WTC11 (cell line): ENCODE measurements around the gene DDX25. TPM values are rescaled to one million over a fixed set of nuclear protein-coding genes. Genes with fewer than 3 reads are reported as not detected.

Experiments
- ATAC-seq: fragments of 200-7000 bp; cut with Tn5 transposase; 2 replicates; pipeline ENCODE4 v1.10.0; 2021; ENCODE audit warnings: mild to moderate bottlenecking, moderate library complexity
- CTCF ChIA-PET: fragments of 300-600 bp; sonication (Branson Sonifier 250); formaldehyde crosslinking; loops from one replicate; lab custom pipeline; 2021; ENCODE audit warnings: antibody characterized with exemption; lab: Charles Lee
- POLR2A ChIA-PET: fragments of 350-600 bp; sonication (Branson Sonifier 250); formaldehyde crosslinking; loops from one replicate; lab custom pipeline; 2021; ENCODE audit warnings: antibody characterized with exemption; lab: Charles Lee
- DNase-seq: peaks from one replicate; pipeline ENCODE4 v3.0.0; 2021; ENCODE audit warnings: low spot score
- H3K27ac Mint-ChIP-seq: 2 replicates; pipeline ENCODE4 v1.8.0; 2021; ENCODE audit warnings: mixed read lengths
- H3K27me3 Mint-ChIP-seq: 2 replicates; pipeline ENCODE4 v1.8.0; 2021; ENCODE audit warnings: low read depth, mild to moderate bottlenecking, moderate library complexity, mixed read lengths
- H3K36me3 Mint-ChIP-seq: 2 replicates; pipeline ENCODE4 v1.8.0; 2021; ENCODE audit warnings: mixed read lengths
- H3K4me1 Mint-ChIP-seq: 2 replicates; pipeline ENCODE4 v1.8.0; 2022; ENCODE audit warnings: mixed read lengths
- H3K4me3 Mint-ChIP-seq: 2 replicates; pipeline ENCODE4 v1.8.0; 2021; ENCODE audit warnings: mild to moderate bottlenecking, moderate library complexity, mixed read lengths
- H3K9me3 Mint-ChIP-seq: 2 replicates; pipeline ENCODE4 v1.8.0; 2021; ENCODE audit warnings: mixed read lengths
- ATF1 ChIP-seq: sonication (generic); formaldehyde crosslinking; IDR thresholded peaks from 2 replicates; pipeline ENCODE4 v1.8.1; 2023; ENCODE audit warnings: mild to moderate bottlenecking, moderate library complexity, missing genetic modification reagents
- ATF2 ChIP-seq: sonication (generic); formaldehyde crosslinking; IDR thresholded peaks from 2 replicates; pipeline ENCODE4 v1.8.1; 2022; ENCODE audit warnings: low read depth, missing genetic modification reagents, borderline replicate concordance
- CREM ChIP-seq: sonication (generic); formaldehyde crosslinking; IDR thresholded peaks from 2 replicates; pipeline ENCODE4 v1.8.1; 2022; ENCODE audit warnings: mild to moderate bottlenecking, missing genetic modification reagents, moderate library complexity
- CTCF ChIP-seq: fragments of 200-600 bp; IDR thresholded peaks from 2 replicates; pipeline ENCODE4 v1.8.0; 2022; ENCODE audit warnings: antibody characterized with exemption
- ETV6 ChIP-seq: sonication (generic); formaldehyde crosslinking; IDR thresholded peaks from 2 replicates; pipeline ENCODE4 v1.8.1; 2022; ENCODE audit warnings: mild to moderate bottlenecking, missing genetic modification reagents
- GRHL2 ChIP-seq: fragments of 250-450 bp; sonication (Bioruptor Pico); IDR thresholded peaks from 2 replicates; pipeline ENCODE4 v1.8.0; 2022; ENCODE audit warnings: mild to moderate bottlenecking, moderate library complexity; ENCODE audit not compliant: insufficient replicate concordance, severe bottlenecking
- HMGXB4 ChIP-seq: sonication (generic); formaldehyde crosslinking; IDR thresholded peaks from 2 replicates; pipeline ENCODE4 v1.8.1; 2023; ENCODE audit warnings: mild to moderate bottlenecking, moderate library complexity, missing genetic modification reagents
- IRF1 ChIP-seq: sonication (generic); formaldehyde crosslinking; IDR thresholded peaks from 2 replicates; pipeline ENCODE4 v1.8.0; 2023; ENCODE audit warnings: missing genetic modification reagents
- IRF2 ChIP-seq: sonication (generic); formaldehyde crosslinking; IDR thresholded peaks from 2 replicates; pipeline ENCODE4 v1.8.0; 2022; ENCODE audit warnings: low read depth, missing genetic modification reagents, borderline replicate concordance
- MLX ChIP-seq: sonication (generic); formaldehyde crosslinking; IDR thresholded peaks from 2 replicates; pipeline ENCODE4 v1.8.1; 2023; ENCODE audit warnings: mild to moderate bottlenecking, missing genetic modification reagents, moderate library complexity
- NFATC4 ChIP-seq: fragments of 250-450 bp; sonication (Bioruptor Pico); IDR thresholded peaks from 2 replicates; pipeline ENCODE4 v1.9.0; 2021; ENCODE audit warnings: mild to moderate bottlenecking
- NFE2L1 ChIP-seq: sonication (generic); formaldehyde crosslinking; IDR thresholded peaks from 2 replicates; pipeline ENCODE4 v1.8.1; 2023; ENCODE audit warnings: missing genetic modification reagents
- PRRX2 ChIP-seq: fragments of 250-450 bp; sonication (Bioruptor Pico); IDR thresholded peaks from 2 replicates; pipeline ENCODE4 v1.8.0; 2021; ENCODE audit warnings: mild to moderate bottlenecking
- SMAD4 ChIP-seq: sonication (generic); formaldehyde crosslinking; IDR thresholded peaks from 2 replicates; pipeline ENCODE4 v1.8.0; 2022; ENCODE audit warnings: mild to moderate bottlenecking, missing genetic modification reagents
- SOX15 ChIP-seq: fragments of 250-450 bp; sonication (Bioruptor Pico); IDR thresholded peaks from 2 replicates; pipeline ENCODE4 v1.9.0; 2021; ENCODE audit warnings: mild to moderate bottlenecking
- SP1 ChIP-seq: sonication (generic); formaldehyde crosslinking; conservative IDR thresholded peaks from 2 replicates; pipeline ENCODE4 v1.8.1; 2022; ENCODE audit warnings: missing genetic modification reagents
- TEAD1 ChIP-seq: sonication (generic); formaldehyde crosslinking; IDR thresholded peaks from 2 replicates; pipeline ENCODE4 v1.8.0; 2022; ENCODE audit warnings: mild to moderate bottlenecking, missing genetic modification reagents
- TEAD4 ChIP-seq: sonication (generic); formaldehyde crosslinking; IDR thresholded peaks from 2 replicates; pipeline ENCODE4 v1.8.0; 2022; ENCODE audit warnings: mild to moderate bottlenecking, missing genetic modification reagents
- ZNF138 ChIP-seq: sonication (generic); formaldehyde crosslinking; conservative IDR thresholded peaks from 2 replicates; pipeline ENCODE4 v1.8.1; 2022; ENCODE audit warnings: mild to moderate bottlenecking, moderate library complexity, missing genetic modification reagents
- ZNF232 ChIP-seq: sonication (generic); formaldehyde crosslinking; IDR thresholded peaks from 2 replicates; pipeline ENCODE4 v1.8.0; 2022; ENCODE audit warnings: mild to moderate bottlenecking, missing genetic modification reagents
- ZNF263 ChIP-seq: sonication (generic); formaldehyde crosslinking; IDR thresholded peaks from 2 replicates; pipeline ENCODE4 v1.8.1; 2022; ENCODE audit warnings: low read depth, mild to moderate bottlenecking, moderate library complexity, missing genetic modification reagents
- ZNF396 ChIP-seq: fragments of 250-450 bp; sonication (Bioruptor Pico); IDR thresholded peaks from 2 replicates; pipeline ENCODE4 v1.8.0; 2021; ENCODE audit warnings: mild to moderate bottlenecking, moderate library complexity, borderline replicate concordance
- ZNF416 ChIP-seq: fragments of 250-450 bp; sonication (Bioruptor Pico); IDR thresholded peaks from 2 replicates; pipeline ENCODE4 v1.9.0; 2021; ENCODE audit warnings: mild to moderate bottlenecking, inconsistent platforms
- total RNA-seq: library from RNA; stranded (reverse); gene quantifications from 3 replicates; pipeline ENCODE4 v1.2.3, GENCODE V29; 2021
- TF ChIP-seq, protein P1 (sequence below): sonication (generic); formaldehyde crosslinking; IDR thresholded peaks from 2 replicates; pipeline ENCODE4 v1.8.1; 2022; ENCODE audit warnings: mild to moderate bottlenecking, moderate library complexity, missing genetic modification reagents
- TF ChIP-seq, protein P2 (sequence below): sonication (generic); formaldehyde crosslinking; IDR thresholded peaks from 2 replicates; pipeline ENCODE4 v1.8.0; 2022; ENCODE audit warnings: mild to moderate bottlenecking, missing genetic modification reagents
- TF ChIP-seq, protein P3 (sequence below): fragments of 250-450 bp; sonication (Bioruptor Pico); IDR thresholded peaks from 2 replicates; pipeline ENCODE4 v1.9.0; 2021; ENCODE audit warnings: moderate library complexity, mild to moderate bottlenecking, inconsistent platforms, borderline replicate concordance

The DDX25 gene
- total RNA-seq, 1 experiment from 2014 or later: 17.5 TPM

DNA sequence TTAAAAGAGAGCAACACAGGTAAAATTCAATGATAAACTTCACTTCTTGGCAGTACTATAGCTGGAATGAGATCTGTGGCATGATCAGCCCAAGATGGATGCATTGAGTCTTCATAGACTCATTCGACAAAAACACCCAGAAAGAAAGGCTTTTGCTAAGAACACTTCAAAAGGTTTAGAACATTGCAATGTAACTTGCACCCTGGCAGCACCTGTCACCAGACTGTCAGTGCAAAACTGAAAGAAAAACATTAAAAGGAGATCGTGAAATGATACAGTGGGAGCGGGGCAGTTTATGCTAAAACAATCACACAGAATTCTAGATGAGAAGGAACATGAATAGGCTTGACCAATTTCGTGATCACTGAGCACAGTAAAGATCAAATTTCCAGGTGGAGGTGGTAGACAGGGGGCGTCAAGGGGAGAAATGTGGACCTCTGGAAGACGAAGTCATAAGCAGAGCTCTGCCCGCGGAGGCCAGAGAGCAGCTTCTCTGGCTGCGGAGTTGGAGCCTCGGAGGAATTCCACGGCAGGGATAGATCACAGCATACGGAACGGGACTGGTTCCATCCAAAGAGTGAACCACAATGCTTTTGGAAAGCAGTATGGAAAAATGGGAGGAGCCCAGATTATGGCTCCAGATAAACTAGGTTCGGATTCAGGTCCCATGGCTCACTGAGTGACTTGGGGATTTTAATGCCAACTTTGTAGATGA lies 53.5 kb downstream of the DDX25 start:
- DNase-seq: no peak
- Mint-ChIP-seq H3K27ac (no peak overlapping the region), H3K4me1 (peaks cover 13% of the 10 kb centered on the region), H3K36me3 (peaks cover 22% of the 10 kb centered on the region), H3K4me3 (no peak overlapping the region), H3K9me3 (peaks cover 9% of the 10 kb centered on the region)
- POLR2A ChIA-PET: no interaction called here
- CTCF ChIA-PET: interaction anchor here (1.1 to 2.0 kb wide), 2 partner anchors 16 to 236 kb away, joined by 3 to 4 read pairs; no protein-coding TSS in a partner anchor
- no peak for ATAC-seq
- TF ChIP-seq ZNF232 (CRISPR knock-in tag) (no peak), SOX15 (no peak), IRF1 (CRISPR knock-in tag) (no peak), ETV6 (CRISPR knock-in tag) (no peak), PRRX2 (CRISPR knock-in tag) (no peak), CTCF (no peak), ZNF138 (CRISPR knock-in tag) (no peak), TEAD4 (CRISPR knock-in tag) (no peak), NFATC4 (CRISPR knock-in tag) (no peak), NFE2L1 (CRISPR knock-in tag) (no peak), SP1 (CRISPR knock-in tag) (no peak), HMGXB4 (CRISPR knock-in tag) (no peak), ZNF263 (CRISPR knock-in tag) (no peak), CREM (CRISPR knock-in tag) (no peak), TEAD1 (no peak), IRF2 (no peak)
- TF ChIP-seq, protein P1, sequence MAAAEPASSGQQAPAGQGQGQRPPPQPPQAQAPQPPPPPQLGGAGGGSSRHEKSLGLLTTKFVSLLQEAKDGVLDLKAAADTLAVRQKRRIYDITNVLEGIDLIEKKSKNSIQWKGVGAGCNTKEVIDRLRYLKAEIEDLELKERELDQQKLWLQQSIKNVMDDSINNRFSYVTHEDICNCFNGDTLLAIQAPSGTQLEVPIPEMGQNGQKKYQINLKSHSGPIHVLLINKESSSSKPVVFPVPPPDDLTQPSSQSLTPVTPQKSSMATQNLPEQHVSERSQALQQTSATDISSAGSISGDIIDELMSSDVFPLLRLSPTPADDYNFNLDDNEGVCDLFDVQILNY (CRISPR knock-in tag): no peak
- TF ChIP-seq, protein P2, sequence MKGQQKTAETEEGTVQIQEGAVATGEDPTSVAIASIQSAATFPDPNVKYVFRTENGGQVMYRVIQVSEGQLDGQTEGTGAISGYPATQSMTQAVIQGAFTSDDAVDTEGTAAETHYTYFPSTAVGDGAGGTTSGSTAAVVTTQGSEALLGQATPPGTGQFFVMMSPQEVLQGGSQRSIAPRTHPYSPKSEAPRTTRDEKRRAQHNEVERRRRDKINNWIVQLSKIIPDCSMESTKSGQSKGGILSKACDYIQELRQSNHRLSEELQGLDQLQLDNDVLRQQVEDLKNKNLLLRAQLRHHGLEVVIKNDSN (CRISPR knock-in tag): no peak
- TF ChIP-seq, all 79 proteins: peak for 0
- H3K27me3 Mint-ChIP-seq: no peaks in the 10 kb centered on the region

GRCh38 chr11:125958872-125959400 lies 54.6 kb downstream of the DDX25 start:
- H3K27me3 Mint-ChIP-seq: no peaks in the 10 kb centered on the region
- H3K27ac Mint-ChIP-seq: no peak overlapping the region
- ChIA-PET CTCF (interaction anchor here (1.1 kb wide), 1 partner anchor 17 kb away, joined by 3 read pairs; no protein-coding TSS in a partner anchor), POLR2A (no interaction called here)
- ATAC-seq (no peak), DNase-seq (no peak)
- peaks cover 13% of the 10 kb centered on the region for H3K4me1 Mint-ChIP-seq
- H3K4me3 Mint-ChIP-seq: no peak overlapping the region
- peaks cover 33% of the 10 kb centered on the region for H3K36me3 Mint-ChIP-seq
- peaks cover 19% of the 10 kb centered on the region for H3K9me3 Mint-ChIP-seq
- TF ChIP-seq ZNF263 (CRISPR knock-in tag) (no peak), ATF2 (CRISPR knock-in tag) (no peak), SMAD4 (no peak), ZNF396 (CRISPR knock-in tag) (no peak), ATF1 (CRISPR knock-in tag) (no peak), MLX (CRISPR knock-in tag) (no peak), GRHL2 (CRISPR knock-in tag) (no peak), TEAD1 (no peak), ZNF416 (no peak)
- TF ChIP-seq, protein P2 (CRISPR knock-in tag): no peak
- TF ChIP-seq, protein P3, sequence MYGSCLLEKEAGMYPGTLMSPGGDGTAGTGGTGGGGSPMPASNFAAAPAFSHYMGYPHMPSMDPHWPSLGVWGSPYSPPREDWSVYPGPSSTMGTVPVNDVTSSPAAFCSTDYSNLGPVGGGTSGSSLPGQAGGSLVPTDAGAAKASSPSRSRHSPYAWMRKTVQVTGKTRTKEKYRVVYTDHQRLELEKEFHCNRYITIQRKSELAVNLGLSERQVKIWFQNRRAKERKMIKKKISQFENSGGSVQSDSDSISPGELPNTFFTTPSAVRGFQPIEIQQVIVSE (CRISPR knock-in tag): no peak
